HepG2 (cell line): ENCODE measurements around the gene CD244. TPM values are rescaled to one million over a fixed set of nuclear protein-coding genes. Genes with fewer than 3 reads are reported as not detected.

Experiments
- ATAC-seq: fragments of 200-7000 bp; cut with Tn5 transposase; 3 replicates; pipeline ENCODE4 v1.9.1; 2020; ENCODE audit warnings: mild to moderate bottlenecking, moderate library complexity
- BruUV-seq: library from RNA; stranded (reverse); fragments of 400-500 nt; replicated peaks from 2 replicates; lab custom pipeline; 2021; lab: Mats Ljungman, UMichigan
- CTCF ChIA-PET: fragments of 300-600 bp; formaldehyde crosslinking; extraction: SDS; loops from one replicate; lab custom pipeline; 2021; ENCODE audit warnings: low total read pairs, inconsistent platforms, low intra/inter-chr PET ratio; lab: Yijun Ruan, JAX
- POLR2A ChIA-PET: fragments of 350-600 bp; sonication (Branson Sonifier 250); formaldehyde crosslinking; loops from one replicate; lab custom pipeline; 2020; ENCODE audit warnings: antibody characterized with exemption, inconsistent platforms; lab: Yijun Ruan, JAX
- DNase-seq: peaks from one replicate; pipeline ENCODE4 v3.0.0-alpha.2; 2015; ENCODE audit warnings: low spot score
- FAIRE-seq: peaks from 3 replicates; lab custom pipeline; 2011; peaks lifted over from hg19 to GRCh38; lab: Jason Lieb, UNC
- H2AFZ ChIP-seq: one replicate; pipeline ENCODE4 v1.6.1; 2011; ENCODE audit warnings: low read length, inconsistent platforms
- H3K27ac ChIP-seq: fragments of 300-600 bp; 3 replicates; pipeline ENCODE4 v1.8.0; 2011; ENCODE audit warnings: mixed run types, mild to moderate bottlenecking, mixed read lengths, low read length, inconsistent platforms; ENCODE audit not compliant: insufficient read depth; ENCODE audit errors: extremely low read length
- H3K27me3 ChIP-seq, 2 experiments: fragments of 200-600 bp in 1 of 2; 2 replicates in 1 of 2; 3 replicates in 1 of 2; pipeline versions ENCODE4 v1.6.0 to v1.8.0; 2011; ENCODE audit warnings: low read length in 2 of 2, mild to moderate bottlenecking in 2 of 2, moderate library complexity in 2 of 2, inconsistent platforms in 1 of 2; ENCODE audit not compliant: insufficient read depth in 2 of 2, control insufficient read depth in 1 of 2
- H3K36me3 ChIP-seq, 2 experiments: fragments of 200-600 bp in 1 of 2; replicated peaks in 1 of 2; 2 replicates in 1 of 2; 3 replicates in 1 of 2; pipeline versions ENCODE4 v1.5.1 to v1.8.0; 2011; ENCODE audit warnings: low read length in 2 of 2, inconsistent platforms in 1 of 2; ENCODE audit not compliant: insufficient read depth in 2 of 2, control insufficient read depth in 1 of 2
- H3K4me1 ChIP-seq: 2 replicates; pipeline ENCODE4 v1.5.1; 2012; ENCODE audit warnings: low read length, inconsistent platforms; ENCODE audit not compliant: insufficient read depth
- H3K4me2 ChIP-seq: 2 replicates; pipeline ENCODE4 v1.6.0; 2011; ENCODE audit warnings: low read depth, low read length, inconsistent platforms
- H3K4me3 ChIP-seq, 3 experiments: fragments of 200-600 bp in 1 of 3; sonication (generic), shearing (Covaris generic) in 1 of 3; replicated peaks in 1 of 3; 2 replicates each; pipeline ENCODE4 v1.5.1; 2011 to 2016; ENCODE audit warnings: low read length in 3 of 3, inconsistent platforms in 2 of 3, low read depth in 2 of 3, mild to moderate bottlenecking in 2 of 3, control low read depth in 1 of 3, mixed read lengths in 1 of 3; ENCODE audit not compliant: insufficient read depth in 1 of 3
- H3K79me2 ChIP-seq: one replicate; pipeline ENCODE4 v1.6.1; 2011; ENCODE audit warnings: low read length, inconsistent platforms; ENCODE audit not compliant: insufficient read depth
- H3K9ac ChIP-seq: 2 replicates; pipeline ENCODE4 v1.6.0; 2011; ENCODE audit warnings: mild to moderate bottlenecking, low read depth, low read length, inconsistent platforms; ENCODE audit not compliant: insufficient read depth
- H3K9me3 ChIP-seq: 2 replicates; pipeline ENCODE4 v1.5.1; 2012; ENCODE audit warnings: mild to moderate bottlenecking, low read length
- H4K20me1 ChIP-seq: 2 replicates; pipeline ENCODE4 v1.6.0; 2011; ENCODE audit warnings: inconsistent platforms, mild to moderate bottlenecking, low read length, moderate library complexity; ENCODE audit not compliant: insufficient read depth
- EP300 ChIP-seq, 3 experiments: sonication (generic) in 1 of 3; formaldehyde crosslinking in 1 of 3; IDR thresholded peaks; 2 replicates each; pipeline versions ENCODE4 v1.5.1 to v1.6.1; 2011 to 2020; ENCODE audit warnings: low read depth in 2 of 3, low read length in 2 of 3, borderline replicate concordance in 1 of 3, improper control_type of control experiment in 1 of 3, mild to moderate bottlenecking in 1 of 3, missing genetic modification reagents in 1 of 3, moderate library complexity in 1 of 3
- HMGA1 ChIP-seq: sonication (generic); formaldehyde crosslinking; conservative IDR thresholded peaks from 2 replicates; pipeline ENCODE4 v1.4.0; 2020; ENCODE audit warnings: missing genetic modification reagents
- IKZF1 ChIP-seq: fragments of 450-650 bp; IDR thresholded peaks from 2 replicates; pipeline ENCODE4 v1.7.1; 2016
- THRA ChIP-seq: sonication (generic); formaldehyde crosslinking; IDR thresholded peaks from 2 replicates; pipeline ENCODE4 v1.4.0; 2020; ENCODE audit warnings: missing genetic modification reagents, borderline replicate concordance
- ZNF646 ChIP-seq: sonication (generic); formaldehyde crosslinking; IDR thresholded peaks from 2 replicates; pipeline ENCODE4 v1.9.0; 2021; ENCODE audit warnings: mild to moderate bottlenecking, missing genetic modification reagents
- WGBS: methylation state at CpG from one replicate; pipeline ENCODE4 v1.1.6; 2017; ENCODE audit warnings: low lambda C conversion rate; 5-methylcytosine and 5-hydroxymethylcytosine counted together
- in situ Hi-C: cut with HindIII; loops from 2 replicates; pipeline ENCODE4 v1.10.0; 2017; ENCODE audit warnings: low pct_unique_long_range_greater_than_20kb; ENCODE audit not compliant: extremely low pct_ligation_motif_present
- intact Hi-C: fragments of 100-400 bp; cut with micrococcal nuclease; formaldehyde crosslinking; loops from one replicate; pipeline ENCODE4 v1.10.0; 2022; ENCODE audit not compliant: unreplicated experiment
- polyA plus RNA-seq, 8 experiments: library from polyadenylated mRNA; depleted of rRNA in 3 of 8; stranded (reverse) in 7 of 8; unstranded in 1 of 8; fragments of >200 nt; fragmentation: Illumina TruSeq in 4 of 8; extraction: Trizol in 4 of 8; gene quantifications; 2 replicates each; pipeline versions ENCODE4 v1.2.1 to v1.2.3, GENCODE V29; 2011 to 2016; ENCODE audit warnings: low read depth in 4 of 8, missing spikeins in 1 of 8, mixed read lengths in 1 of 8; ENCODE audit not compliant: insufficient read depth in 1 of 8
- total RNA-seq, 5 experiments: library from RNA; depleted of rRNA; stranded (reverse); fragments of >200 nt; fragmentation: Illumina TruSeq; extraction: Trizol; gene quantifications; 2 replicates each; pipeline ENCODE4 v1.2.3, GENCODE V29; 2016; ENCODE audit warnings: low read depth in 1 of 5

CD244 gene
- total and polyA plus RNA-seq, 2 of the 13 experiments (the other 11 are each of a cell fraction or from before 2014, with no cell fraction given), result 0.09 TPM; not detected in 1

GRCh38 chr1:160819186-160819585 is 43.5 kb downstream of the CD244 start (continued):
- no peak for TF ChIP-seq ZNF646 (CRISPR knock-in tag)
- no peak for TF ChIP-seq IKZF1
- no peak for TF ChIP-seq THRA (CRISPR knock-in tag)

GRCh38 chr1:160818207-160818937 is 44.3 kb downstream of the CD244 start:
- DNase-seq (no peak), ATAC-seq (peak; percentile 34; the same call in 1 of the 3 replicates), FAIRE-seq (no peak)
- in situ Hi-C loops (no loop called here), intact Hi-C loops (no loop called here)
- WGBS, result 49% methylated on average over 9 of the region's 9 CpGs
- no peaks in the 10 kb centered on the region for H3K9me3 ChIP-seq
- no TSS peak for BruUV-seq
- no peak overlapping the region for H3K27ac ChIP-seq
- no peaks in the 10 kb centered on the region for H3K79me2 ChIP-seq
- H3K4me3 ChIP-seq, result no peak overlapping the region
- no peaks in the 10 kb centered on the region for H3K36me3 ChIP-seq
- no peak for TF ChIP-seq HMGA1 (CRISPR knock-in tag)
- no peak for TF ChIP-seq EP300 (IDR thresholded peaks at IDR 0.05; ENCODE audit: low read depth in 2 of 2, low read length in 2 of 2)
- TF ChIP-seq EP300 (CRISPR knock-in tag; IDR thresholded peaks at IDR 0.05; ENCODE audit: borderline replicate concordance), result no peak
- POLR2A ChIA-PET, result no interaction called here
- no peak overlapping the region for H3K9ac ChIP-seq
- no peak overlapping the region for H2AFZ ChIP-seq
- no peaks in the 10 kb centered on the region for H4K20me1 ChIP-seq
- no peaks in the 10 kb centered on the region for H3K4me1 ChIP-seq
- CTCF ChIA-PET, result no interaction called here
- H3K4me2 ChIP-seq, result no peak overlapping the region
- H3K27me3 ChIP-seq, result peaks cover 2 to 3% of the 10 kb centered on the region in 2 experiments; a peak in 3 of 5 replicates
